Embryonic facial prominence (tissue), 1 donor: ENCODE data around the gene HDAC4.

Experiments used
- DNase-seq: peaks from one replicate; pipeline ENCODE4 v3.0.0-alpha.2; 2016; ENCODE audit errors: extremely low spot score

HDAC4 gene

DNA sequence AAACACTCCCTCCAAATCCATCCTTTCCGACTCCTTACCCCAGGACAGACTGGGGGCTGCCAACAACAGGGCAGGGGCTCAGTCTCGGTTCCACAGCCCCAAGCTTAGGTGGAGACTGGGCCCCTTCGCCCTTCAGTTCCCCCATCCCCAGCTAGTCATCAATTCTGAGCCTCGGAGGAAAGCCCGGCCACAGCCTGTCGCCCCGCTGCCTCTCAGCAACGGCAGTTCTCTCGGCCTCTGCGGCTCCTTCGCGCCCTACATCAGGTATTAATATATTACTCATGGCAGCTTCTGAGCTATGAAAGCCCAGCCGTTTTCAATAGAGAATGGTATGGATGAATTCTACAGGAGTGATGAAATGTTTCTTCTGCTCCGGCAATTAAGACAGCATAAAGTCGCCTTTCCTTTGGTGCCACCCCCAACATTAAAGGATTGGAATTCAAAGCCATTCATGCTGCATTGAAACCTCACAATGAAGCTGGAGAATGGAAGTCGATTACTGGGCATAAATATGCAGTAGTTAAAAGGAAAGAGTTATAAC lies 2.8 kb downstream of the HDAC4 start:
- DNase-seq, result no peak

DNA sequence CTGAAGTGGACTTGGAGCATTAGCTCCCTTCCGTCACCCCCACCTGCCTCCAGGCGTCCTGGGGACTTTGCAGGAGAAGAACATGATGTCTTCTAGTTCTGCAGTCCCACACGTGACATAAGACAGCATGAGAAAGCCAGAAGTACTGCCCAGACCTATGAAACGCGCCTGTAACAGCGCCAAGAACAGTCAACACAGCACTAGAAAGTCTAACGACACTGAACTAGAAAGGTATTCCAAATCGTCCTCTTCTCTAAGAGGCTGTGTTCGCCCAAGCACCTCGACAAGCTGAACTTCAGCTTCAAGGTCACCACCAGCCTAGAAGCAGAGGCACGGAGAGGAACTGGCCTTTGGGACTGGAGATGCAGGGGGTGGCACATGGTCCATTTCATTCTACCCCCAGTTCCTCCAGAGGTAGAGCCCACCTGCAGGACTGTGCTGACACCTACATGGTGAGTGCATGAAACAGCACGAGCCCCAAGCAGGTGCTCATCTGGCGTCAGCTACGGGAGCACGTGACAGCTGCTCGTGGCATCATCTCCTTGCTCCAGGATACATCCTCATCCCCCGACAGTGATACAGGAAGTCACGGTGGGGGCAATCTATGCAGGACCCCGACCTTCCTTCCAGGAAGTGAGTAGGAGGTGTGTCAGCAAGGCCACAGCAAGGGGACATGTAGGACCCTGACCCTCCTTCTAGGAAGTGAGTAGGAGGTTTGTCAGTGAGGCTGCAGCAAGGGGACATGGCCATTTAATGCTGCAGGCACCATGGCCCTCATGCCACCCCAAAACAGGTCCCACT lies 3.7 kb downstream of the HDAC4 start:
- DNase-seq, result no peak

DNA sequence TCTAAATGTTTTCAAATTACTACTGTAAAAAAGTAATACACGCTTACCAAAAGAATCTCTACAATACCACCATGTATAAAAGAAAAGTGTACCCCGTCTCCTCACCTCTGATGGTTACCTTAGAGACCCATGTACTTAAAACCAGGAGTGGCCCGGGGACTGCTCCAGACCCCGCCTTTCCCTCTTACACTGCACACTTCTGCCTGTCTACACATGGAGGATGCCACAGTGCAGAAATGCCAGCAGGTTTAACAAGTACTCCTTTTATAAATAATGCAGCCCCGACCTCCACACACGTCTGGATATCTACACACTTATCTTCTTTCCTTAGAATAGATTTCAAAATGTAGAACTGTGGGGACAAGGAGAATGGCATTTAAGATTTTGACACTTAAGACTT lies 5.3 kb downstream of the HDAC4 start:
- DNase-seq, result no peak

DNA sequence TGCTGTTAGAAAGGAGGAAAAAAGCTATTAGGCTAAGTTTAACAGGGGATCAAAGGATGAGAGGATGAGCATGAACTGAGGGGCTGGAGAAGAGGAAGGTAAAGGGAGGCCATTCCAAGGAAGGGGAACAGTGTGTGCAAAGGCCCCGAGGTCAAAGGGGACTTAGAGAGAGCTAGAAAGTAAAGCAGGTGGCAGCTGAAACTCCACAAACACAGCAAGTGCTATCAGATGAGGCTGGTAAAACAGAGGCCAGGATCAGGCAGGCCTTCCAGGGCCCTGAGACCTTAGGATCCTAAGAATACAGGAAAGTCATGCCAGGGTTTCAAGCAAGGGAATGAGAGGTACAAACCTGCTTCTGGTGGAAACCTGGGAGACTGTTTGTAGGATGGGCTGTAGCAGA lies 5.8 kb downstream of the HDAC4 start:
- no peak for DNase-seq

DNA sequence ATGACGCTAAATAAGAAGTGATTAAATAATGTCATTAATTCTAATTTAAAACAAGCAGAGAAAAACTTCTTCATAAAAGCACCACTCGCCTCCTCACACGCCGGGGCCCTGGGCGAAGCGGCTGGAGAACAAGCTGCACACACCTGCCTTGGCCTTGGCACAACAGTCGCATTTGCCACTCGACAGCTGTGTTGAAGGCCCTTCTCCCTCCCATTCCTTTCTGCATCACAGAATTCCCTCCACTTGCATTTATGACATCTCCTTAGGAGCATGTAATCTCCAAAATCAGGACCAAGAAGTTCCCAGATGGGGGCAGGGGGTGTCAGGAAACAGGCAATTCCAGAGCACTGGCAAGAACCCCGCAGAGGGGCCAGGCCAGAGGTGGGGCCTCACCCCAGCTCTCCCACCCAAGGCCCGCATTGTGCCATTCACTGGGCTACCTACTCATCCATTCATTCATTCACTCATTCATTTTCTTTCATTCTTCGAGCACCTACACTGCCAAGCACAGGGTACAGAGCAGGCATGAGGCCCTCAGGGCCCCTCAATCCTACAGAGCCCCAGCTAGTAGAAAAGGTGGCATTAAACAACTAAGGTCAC lies 6.4 kb downstream of the HDAC4 start:
- DNase-seq, result no peak

DNA sequence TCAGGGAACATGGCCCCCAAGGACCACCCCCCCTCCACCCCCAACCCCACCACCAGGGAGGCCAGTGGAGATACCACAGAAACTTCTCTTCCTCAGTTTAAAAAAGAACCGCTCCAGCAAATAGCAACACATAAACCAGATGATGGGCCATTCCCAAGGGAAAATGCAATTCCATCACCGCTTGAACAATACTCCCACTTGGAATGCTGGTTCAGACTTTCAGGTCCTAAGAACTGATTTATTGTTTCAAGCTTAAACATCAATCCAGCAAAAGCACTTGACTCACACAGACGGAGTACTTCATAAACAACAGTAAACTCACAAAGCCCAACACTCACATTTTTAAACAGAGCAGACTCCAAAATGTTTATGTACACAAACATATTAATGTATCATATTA lies 6.9 kb downstream of the HDAC4 start:
- no peak for DNase-seq

DNA sequence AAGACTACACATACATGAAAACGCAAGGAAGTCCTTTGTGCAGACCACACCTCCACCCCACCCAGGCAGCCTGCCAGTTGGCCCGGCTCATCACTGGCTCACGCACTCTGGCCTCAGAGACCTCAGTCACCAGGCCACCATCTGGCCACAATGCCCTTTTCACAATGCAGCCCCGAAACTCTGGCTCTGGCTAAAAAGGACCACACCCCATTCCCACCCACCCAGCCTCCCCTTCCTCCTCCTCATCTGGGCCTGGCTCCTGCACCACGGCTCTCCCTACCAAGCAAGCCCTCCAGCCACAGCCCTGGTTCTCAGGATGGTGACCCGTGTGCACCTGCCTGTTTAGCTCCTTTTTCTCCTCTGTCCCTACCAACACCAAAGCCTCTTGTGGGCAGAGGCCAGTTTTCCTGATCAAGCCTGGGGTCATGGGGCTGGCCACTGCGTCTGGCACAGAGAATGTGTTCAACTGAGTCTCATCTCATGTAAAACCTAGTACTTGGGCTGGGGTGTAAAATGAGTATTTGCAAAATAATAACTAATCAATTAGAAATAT lies 7.4 kb downstream of the HDAC4 start:
- no peak for DNase-seq

DNA sequence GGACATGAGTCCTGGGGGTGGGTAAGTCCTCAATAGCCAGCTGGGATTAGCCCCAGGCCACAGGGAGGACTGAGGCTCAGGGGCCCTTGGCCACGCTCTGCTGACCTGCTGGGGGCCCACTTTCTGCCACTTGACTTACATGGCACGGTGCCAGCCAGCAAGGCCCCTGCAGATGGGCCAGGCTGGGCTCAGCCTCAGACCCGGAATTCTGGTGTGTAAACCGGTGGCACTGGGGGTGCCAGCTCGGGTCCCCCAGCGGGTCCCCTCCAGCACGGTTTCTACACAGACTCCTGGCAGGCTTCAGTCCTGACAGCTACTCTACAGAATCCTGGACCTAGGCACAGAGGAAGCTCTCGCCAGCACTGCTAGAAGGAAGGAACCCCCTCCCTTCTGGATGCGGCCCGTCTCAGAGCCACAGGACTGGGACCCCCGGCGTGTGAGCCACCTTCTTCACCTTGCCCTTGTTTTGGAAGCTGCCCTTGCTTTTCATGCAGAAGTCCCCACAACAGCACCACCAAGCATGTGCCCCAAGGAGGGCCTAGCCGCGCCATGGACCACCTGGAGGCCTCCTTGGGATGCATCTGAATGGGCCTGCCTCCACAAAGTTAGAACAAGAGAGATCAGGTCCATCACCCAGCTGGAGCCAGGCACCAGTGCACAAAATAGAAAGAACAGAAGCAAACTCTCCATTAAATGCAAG lies 8.0 kb downstream of the HDAC4 start:
- no peak for DNase-seq

DNA sequence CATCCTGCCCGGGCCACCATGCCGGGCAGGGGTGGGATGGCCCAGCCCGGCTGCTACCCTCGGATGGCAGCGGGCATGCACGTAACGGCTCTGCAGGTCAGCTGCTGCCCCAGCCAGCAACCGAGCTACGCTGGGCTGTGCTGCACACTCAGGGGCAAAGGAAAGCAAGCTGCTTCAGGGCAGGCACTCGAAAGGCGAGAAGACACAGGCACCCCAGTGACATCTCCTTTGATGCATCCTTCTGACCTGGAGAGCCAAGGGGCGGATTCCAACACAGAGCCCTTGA lies 8.8 kb downstream of the HDAC4 start:
- DNase-seq, result no peak

DNA sequence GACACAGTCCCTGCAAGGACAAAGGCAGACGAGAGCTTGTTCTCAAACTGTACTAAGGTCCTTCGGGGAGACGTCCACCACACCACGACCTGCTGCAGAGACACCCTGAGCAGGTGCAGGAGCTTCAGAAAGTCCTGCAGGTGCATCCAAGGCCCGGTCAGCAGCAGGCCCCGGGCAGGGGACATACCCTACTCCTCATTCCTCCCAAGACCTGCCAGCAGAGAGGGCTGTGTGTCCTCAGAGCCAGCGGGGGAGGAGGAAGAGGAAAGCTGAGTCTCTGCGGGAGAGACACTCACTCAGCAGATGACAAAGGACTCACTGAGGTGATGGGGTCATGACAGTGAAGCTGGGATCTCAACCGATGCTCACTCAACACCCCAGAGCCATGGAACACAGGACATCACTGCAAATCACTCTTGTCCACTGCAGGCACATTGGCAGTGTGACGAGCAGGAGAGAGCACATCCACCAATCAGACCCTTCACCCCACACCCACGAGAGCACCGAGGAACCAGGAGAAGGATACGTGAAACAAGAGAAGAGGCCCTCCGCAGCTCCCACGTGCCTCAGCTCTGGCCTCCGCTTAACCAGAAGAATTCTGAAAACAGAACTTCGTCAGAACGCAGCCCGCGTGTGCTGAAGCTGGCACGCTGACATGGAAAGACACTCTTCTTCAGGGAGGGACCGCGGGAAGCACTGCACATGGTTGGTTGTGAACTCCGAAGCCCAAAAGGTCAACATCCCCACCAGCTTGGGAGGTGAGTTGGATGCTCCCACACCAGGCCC lies 9.3 kb downstream of the HDAC4 start:
- no peak for DNase-seq

DNA sequence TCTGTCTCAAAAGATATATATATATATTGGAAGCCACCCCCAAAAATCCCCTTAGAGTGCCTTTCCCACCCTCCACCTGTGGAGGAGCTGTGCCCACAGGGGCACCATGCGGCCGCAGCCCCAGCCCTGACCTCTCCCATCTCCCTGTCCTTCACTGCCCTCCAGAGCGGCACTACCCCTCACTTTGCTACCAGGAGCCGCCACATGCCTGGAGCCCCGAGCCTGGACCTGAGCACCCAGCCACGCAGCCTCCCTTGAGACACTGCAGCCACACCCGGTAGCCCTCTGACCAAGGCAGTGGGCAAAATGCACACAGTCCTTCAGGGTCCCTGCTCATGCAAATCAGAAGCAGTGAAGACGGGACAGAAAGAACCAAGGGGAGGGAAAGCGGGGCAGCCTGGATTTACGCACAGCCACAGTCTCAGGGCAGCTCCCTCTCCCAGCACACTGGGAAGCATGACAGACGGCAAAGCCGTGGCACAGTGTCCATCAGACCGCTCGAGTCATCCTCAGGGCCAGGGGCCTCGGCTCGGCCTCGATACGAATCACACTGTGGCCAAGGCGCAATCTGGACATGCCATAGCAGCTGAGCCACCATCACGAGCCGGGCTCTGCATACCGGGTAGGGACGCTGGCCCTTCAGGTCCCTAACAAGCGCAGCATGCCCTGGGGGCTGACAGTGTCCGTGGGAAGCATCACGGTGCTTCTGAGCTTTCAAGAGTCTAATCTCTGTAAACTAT lies 10.1 kb downstream of the HDAC4 start:
- DNase-seq, result no peak

DNA sequence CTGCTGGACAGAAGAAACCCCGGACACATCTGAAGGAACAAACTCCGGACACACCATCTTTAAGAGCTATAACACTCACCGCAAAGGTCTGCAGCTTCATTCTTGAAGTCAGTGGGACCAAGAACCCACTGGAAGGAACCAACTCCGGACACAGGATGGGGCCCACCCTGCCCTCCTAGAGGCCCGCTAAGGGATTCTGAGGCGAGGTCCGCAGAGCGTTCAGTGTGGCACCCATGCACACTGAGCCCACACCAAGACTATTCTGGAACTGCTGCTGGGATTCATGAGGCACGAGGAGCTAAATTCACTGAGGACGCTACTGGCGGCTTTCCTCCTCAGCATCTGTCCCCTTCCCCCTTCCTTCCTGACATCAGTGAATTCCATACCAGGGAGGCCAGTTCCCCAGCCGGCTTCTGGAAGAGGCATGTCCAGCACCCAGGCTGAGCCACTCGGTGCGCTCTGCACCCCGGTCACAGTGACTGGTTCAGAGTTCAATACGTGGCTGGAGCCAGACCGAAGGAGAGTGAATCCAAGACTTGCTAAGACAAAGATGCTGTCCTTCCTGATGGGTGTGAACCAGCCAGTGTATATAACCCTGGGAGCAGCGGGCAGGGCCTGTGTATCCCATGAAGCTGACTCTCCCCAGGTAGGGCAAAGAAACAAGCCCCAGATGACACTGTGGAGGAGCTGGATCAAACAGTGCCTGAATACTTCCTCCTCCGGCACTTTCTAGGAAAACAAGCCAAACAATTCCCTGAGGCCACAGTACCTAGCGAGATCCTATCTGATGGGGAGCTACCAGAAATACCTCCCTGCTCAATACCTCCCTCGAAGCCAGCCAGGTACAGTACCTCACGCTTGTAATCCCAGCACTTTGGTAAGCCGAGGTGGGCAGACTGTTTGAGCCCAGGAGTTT lies 11.1 kb downstream of the HDAC4 start:
- DNase-seq, result no peak

DNA sequence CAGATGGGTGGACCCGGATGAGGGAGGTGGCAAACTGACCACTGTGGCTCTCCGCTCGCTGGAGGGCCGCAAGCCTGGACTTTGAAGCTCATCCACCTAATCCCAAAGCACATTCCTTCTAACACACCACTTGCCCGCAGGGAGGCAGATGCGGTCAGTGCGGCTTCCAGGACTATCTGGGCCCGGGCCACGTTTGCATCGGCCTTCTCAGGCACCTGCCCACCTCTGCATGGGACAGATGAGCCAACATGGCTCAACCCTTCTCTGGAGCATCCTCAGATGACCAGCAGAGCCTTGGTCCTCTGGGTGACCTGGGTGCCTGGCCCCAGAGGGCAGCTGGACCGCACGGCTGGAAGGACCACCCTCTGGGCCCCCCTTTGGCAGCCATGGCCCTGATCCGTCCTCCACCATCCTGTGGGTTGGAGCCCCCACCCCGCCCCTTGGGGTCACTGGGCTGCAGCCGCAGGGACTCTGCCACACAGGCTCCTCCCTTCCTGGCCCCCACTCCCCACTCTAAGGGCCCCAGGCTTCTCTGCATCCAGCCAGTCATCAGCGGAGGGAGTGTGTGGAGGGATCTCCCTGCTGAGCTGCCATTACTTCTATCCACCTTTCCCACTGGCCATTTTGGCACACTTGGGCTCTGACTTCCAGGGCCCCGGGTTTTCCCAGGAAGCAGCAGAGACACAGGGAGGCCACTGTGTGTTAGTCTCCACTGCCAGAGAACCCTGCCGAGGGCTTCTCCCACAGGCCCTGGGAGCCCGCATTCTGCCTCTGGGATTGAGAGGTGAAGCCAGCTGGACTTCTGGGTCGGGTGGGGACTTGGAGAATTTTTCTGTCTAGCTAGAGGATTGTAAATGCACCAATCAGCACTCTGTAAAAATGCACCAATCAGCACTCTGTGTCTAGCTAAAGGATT lies 12.3 kb downstream of the HDAC4 start:
- DNase-seq, result no peak

DNA sequence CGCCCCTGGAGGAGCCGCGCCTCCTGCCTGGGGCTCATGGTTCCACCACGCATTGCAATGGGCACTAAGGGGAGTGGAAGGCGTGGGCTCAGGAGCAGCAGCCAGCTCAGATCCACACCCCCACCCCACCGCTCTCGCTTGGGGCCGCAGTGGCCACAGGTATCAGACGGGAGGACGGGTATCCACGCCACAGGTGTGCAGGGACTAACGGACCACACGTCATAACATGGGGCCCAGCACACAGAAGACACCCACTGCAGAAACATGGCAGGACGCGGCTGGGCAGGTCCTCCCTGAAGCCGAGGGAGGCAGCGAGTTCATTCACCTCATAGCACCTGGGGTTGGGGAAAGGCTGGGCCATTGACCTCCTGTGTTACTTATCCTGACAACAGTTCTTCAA lies 13.0 kb downstream of the HDAC4 start:
- DNase-seq, result no peak

DNA sequence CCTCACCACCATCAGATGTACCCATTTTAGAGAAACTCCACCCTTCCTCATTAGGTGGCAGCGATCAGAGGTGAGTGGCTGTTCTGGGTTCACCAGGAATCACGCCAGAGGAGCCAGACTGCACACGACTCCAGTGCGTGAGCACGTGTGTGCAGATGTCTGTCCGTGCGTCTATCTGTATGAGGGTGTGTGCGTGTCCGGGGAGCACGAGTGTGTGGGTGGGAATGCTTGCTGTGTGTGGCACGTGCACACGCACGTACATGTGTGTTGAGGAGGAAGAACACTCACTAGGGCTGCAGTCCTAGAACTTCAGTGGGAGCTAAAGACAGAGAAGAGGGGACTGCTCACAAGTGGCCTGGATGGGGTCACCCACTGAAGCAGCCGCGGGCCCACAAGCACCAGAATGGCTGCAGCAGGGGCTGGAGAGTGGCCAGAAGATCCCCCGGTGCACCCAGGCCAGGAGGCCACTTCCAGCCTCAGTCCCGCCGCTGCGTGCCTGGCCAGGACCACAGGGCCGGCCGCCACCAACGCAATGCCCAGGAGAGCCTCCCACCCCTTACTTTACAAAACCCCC lies 13.9 kb downstream of the HDAC4 start:
- no peak for DNase-seq

DNA sequence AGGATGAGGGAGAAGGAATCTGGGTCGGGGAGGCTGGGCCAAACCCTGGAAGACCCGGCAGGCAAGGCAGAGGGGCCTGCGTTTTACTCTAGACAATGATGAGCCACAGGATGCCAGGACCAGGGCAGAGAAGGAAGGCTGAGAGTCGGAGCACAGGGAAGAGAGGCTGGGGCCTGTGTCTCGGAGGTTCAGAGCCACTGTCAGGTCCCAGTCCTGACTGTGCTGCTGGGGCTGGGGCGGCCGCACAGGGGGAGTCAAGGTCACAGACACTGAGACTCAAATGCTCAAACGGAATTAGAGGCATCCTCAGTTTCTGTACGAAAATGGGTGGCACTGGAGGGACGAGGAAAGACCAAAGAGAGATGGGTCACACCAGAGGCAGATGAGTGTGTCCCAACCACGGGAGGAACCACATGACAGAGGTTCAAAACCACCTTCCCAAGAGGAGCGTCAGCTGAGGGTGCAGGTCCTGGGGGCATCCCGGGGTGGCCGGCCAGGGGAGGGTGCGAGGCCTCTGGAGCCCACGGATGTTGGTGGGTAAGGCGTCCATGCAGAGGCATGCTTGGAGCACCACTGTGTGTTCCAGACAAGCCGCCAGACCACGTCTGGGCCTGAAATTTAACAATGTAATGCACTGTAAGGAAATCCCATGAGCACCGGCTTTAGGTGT lies 14.7 kb downstream of the HDAC4 start:
- DNase-seq, result no peak

DNA sequence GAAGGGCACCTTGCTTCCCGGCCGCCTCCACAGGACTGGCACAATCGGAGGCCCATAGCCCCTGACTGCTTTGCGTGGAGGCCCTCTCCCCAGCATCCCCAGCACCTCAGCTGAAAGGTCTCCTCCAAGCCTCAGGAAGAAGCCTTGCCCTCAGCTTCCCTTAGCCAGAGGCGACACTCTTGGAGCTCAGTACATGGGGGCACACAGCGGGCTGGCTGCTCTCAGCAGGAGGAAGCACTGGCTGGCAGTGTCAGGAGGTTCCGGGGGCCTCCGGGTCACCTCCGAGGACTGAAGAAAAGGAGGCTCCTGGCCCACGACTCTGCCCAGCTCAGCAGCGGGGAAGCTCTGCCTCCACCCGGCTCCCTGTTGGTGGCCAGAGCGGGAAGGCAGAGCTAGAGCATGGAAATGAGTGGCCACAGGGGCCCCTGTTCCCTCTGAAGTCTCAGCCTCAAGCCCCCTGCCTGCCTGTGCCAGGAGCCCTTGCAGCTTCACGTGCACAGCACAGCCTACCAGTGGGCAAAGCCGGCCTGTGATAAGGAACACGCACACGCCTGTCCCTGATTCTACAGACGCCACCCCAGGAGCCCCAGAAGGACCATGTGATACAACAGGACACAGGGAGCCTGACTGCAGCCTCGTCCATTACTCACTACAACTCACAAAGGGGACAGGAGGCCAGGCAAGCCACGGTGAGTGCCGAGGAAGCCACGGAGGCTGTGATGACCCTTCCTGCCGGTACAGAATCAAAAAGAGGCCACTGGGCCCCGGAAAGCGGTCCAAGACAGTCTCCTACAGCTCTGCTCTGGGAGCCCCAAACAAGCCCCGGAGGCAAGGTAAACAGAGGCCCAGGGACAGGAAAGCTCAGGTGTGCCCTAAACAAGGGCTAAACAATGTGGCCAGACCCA lies 15.5 kb downstream of the HDAC4 start:
- no peak for DNase-seq
